ENCODE measurements around the gene SDSL. TPM values are rescaled to one million over a fixed set of nuclear protein-coding genes. Genes with fewer than 3 reads are reported as not detected.

The SDSL gene
- total RNA-seq, 1 donor: 3.5 TPM

DNA sequence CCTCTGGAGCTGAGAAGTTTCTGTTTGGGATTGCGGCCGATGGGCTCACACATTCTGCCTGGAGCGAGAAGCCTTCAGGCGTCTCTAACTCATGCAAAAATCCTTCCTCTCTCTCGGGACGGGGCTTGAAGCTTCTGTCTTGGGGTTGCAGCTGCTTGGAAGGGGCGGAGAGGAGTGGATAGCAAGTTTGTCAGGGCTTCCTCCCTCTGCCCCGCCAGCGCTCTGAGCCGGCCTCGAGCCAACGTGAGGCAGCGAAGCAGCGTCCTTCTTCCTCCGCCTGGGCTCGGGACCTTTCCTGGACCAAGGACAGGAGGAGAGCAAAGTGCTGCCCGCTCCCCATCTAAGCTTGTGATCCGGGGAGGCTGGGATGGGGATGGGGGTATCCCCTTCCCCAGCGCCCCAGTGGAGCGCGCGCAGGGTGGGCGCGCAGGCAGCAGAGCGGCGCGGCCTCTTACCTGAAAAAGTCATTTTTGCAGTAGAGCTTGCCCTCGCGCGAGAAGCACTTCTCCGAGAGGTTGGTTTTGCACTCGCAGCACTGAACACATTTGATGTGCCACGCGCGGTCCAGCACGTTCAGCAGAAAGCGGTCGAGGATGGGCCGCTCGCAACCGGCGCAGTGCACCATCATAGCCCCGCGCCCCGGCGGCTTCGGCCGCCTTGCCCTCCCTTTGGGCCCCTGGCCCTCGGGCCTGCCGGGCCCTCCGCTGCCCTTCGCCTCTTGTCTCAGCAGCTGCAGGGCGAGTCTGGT, 48.9 kb downstream of the SDSL start:
- no peak overlapping the region for H3K4me3 ChIP-seq (ENCODE audit: low read depth, low read length)
- TF ChIP-seq CTCF (IDR thresholded peaks at IDR 0.05; ENCODE audit: insufficient read depth, low read depth, low read length): no peak
- DNase-seq (ENCODE audit: low read depth): no peak

DNA sequence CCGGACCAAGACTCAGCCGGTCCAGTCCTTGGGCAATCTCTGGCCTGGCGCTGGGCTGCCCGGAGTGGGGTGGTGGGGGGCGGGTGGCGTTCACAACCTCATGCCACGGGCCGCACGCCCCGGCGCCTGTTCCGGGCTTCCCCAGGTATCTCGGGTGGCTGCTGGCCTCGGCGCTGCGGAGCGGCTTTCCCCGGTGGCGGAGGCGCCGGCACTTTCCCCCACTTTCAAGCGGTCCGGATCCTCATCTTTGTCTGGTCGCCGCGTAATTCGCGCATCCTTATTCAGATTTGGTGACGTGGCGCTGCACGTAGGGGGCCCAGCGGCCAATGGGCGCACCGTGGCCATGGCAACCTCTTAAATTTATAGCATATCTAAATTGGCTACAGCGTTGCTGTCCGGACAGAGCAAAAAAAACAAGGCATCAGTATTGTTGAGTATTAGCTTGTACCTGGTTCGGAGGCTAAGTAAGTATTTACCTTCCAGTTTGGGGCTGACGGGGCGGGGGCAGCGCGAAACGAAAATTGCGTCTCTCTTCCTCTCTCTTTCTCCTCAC, 49.5 kb downstream of the SDSL start, which contains the start of gene LHX5:
Gene LHX5, minus strand, starts transcription at position 253 of the 553 bp plus-strand sequence. CDS start 373 bp downstream, outside the sequence.
- no peak for TF ChIP-seq CTCF (IDR thresholded peaks at IDR 0.05; ENCODE audit: insufficient read depth, low read depth, low read length)
- H3K4me3 ChIP-seq (ENCODE audit: low read depth, low read length): no peak within 1 kb of the TSS
- no peak for DNase-seq (ENCODE audit: low read depth)

DNA sequence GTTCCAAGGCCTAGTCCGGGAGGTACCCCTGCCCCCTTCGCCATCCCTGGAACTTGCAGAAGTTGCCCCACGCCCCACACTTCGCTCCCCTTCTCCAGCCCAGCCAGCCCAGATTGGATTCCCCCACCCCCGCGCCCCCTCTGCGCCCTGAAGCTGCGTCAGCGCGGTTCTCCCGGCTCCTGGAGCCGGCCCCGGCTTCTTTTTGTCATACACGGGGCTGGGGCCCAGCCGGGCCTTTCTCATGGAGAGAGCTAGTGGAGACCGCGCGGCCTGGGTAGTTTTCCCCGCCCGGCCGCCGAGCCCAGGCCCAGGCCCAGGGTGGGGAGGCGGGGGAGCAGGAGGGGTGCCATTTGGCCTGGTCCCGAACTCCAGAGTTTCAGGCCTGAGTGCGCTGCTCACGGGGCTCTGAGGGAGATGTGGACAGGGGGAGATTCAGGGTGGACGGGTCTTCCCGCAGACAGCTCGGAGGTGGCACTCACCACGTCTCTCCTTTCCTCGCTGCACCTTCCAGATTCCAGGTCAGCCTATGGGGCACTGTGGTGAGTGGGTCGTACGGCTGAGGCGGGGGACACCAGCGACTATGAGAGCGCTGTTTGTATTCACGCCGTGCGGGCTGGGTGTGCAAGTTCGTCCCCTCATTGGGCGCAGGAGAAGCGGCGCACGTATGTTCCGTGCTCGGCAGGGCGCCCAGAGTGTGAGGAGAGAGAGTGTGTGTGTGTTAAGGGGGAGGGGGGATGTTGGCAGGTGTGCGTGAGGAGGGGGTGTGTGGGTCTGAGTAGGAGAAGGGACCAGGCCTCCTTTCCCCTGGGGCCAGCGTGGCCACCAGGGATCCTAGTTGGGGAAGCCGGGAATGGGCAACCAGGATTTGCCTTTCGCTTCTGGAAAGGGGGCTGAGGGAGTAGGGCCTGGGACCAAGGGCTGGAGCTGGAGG, 50.3 kb downstream of the SDSL start:
- DNase-seq (ENCODE audit: low read depth): no peak
- no peak for TF ChIP-seq CTCF (IDR thresholded peaks at IDR 0.05; ENCODE audit: insufficient read depth, low read depth, low read length)
- H3K4me3 ChIP-seq (ENCODE audit: low read depth, low read length): no peak overlapping the region

GRCh38 chr12:113473400-113473799, 51.2 kb downstream of the SDSL start:
- DNase-seq (ENCODE audit: low read depth): no peak
- TF ChIP-seq CTCF (IDR thresholded peaks at IDR 0.05; ENCODE audit: insufficient read depth, low read depth, low read length): no peak
- no peak overlapping the region for H3K4me3 ChIP-seq (ENCODE audit: low read depth, low read length)

DNA sequence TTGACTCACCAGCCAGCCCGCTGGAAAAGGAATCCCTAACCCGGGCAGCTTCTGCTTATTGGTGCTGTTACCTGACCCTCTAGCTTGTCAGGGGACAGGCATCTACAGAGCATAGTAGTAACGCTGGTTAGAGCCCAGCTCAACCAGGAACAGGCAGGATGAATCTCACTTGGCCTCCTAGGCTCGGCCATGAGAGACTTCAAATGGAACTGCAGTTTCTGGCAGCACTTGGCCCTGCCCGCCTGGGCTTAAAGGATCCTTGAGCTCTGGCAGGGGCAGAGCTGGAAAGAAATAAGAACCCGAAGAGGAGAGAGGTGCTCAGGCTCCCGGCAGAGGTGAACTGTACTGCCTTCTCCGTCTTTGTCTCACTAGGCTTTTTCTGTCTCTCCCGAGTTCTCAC, 51.8 kb downstream of the SDSL start:
- no peak for DNase-seq (ENCODE audit: low read depth)
- TF ChIP-seq CTCF (IDR thresholded peaks at IDR 0.05; ENCODE audit: insufficient read depth, low read depth, low read length): no peak
- H3K4me3 ChIP-seq (ENCODE audit: low read depth, low read length): no peak overlapping the region

DNA sequence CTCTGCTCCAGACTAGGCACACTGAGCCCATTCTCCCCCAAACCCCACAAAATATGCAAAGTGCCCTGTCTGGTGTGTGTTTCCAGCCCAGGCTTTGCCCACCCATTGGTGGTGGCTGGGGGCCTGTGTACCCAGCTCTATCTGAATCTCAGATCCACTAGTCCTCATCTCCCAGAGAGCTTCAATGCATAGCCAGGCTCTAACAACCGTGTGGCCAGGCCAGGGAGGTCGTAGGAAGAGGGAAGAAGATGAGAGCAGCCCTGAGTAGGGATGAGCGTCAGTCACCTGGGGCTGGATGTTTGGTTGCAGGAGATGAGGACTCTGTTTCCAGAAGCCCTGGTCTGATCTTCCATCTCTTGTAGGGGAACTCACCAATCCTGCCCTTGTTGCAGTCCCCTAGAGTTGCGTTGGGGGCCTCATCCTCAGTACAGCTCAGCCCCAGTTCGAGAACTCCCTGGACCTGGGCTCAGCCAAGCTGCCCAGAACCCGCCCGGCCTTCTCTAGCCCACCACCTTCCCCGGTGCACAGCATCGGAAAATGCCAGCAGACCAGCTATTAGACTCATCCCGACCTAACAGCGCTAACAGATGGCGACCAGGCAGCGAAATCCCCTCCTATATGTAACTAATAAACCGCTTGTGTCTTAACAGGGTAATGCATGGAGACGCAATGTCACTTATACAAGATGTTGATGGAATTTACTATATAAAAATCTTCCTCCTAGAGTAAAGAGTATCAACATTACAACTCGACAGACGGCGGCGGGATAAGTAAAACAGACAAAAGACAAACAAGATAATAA, 52.7 kb downstream of the SDSL start:
- TF ChIP-seq CTCF (IDR thresholded peaks at IDR 0.05; ENCODE audit: insufficient read depth, low read depth, low read length): no peak
- no peak overlapping the region for H3K4me3 ChIP-seq (ENCODE audit: low read depth, low read length)
- no peak for DNase-seq (ENCODE audit: low read depth)

Measured in fibroblast of villous mesenchyme (primary cell).